ENCODE results near the gene C9orf43.

GRCh38 chr9:113436728-113437515, 26.4 kb downstream of the C9orf43 start:
- TF ChIP-seq CTCF (IDR thresholded peaks at IDR 0.05) (no peak), ESRRA (CRISPR knock-in tag; IDR thresholded peaks at IDR 0.05; ENCODE audit: borderline replicate concordance) (no peak), ZNF121 (CRISPR knock-in tag; IDR thresholded peaks at IDR 0.05) (no peak), NR2C2 (CRISPR knock-in tag; IDR thresholded peaks at IDR 0.05) (no peak), CDX4 (CRISPR knock-in tag; IDR thresholded peaks at IDR 0.05; ENCODE audit: borderline replicate concordance) (no peak), ZNF671 (CRISPR knock-in tag; IDR thresholded peaks at IDR 0.05) (no peak), CREM (CRISPR knock-in tag; IDR thresholded peaks at IDR 0.05) (no peak)
